Panc1 (cell line): ENCODE data around the gene LMNA. TPM values are rescaled to one million over a fixed set of nuclear protein-coding genes. Genes with fewer than 3 reads are reported as not detected.

Experiments
- ATAC-seq: fragments of 200-7000 bp; cut with Tn5 transposase; 2 replicates; pipeline ENCODE4 v1.9.1; 2020; ENCODE audit warnings: mild to moderate bottlenecking, moderate library complexity
- BruUV-seq: library from RNA; stranded (reverse); fragments of 400-500 nt; replicated peaks from 2 replicates; lab custom pipeline; 2021; lab: Mats Ljungman, UMichigan
- CTCF ChIA-PET: fragments of 300-600 bp; sonication (Branson Sonifier 250); formaldehyde crosslinking; loops from one replicate; lab custom pipeline; 2022; ENCODE audit warnings: antibody characterized with exemption; lab: Charles Lee
- POLR2A ChIA-PET: fragments of 300-600 bp; sonication (Branson Sonifier 250); formaldehyde crosslinking; loops from one replicate; lab custom pipeline; 2022; ENCODE audit warnings: antibody characterized with exemption; lab: Charles Lee
- DNase-seq: peaks from one replicate; pipeline ENCODE4 v3.0.0-alpha.2; 2010; ENCODE audit warnings: low read depth, low spot score
- H3K27ac ChIP-seq: 2 replicates; pipeline ENCODE4 v1.5.1; 2011; ENCODE audit warnings: mild to moderate bottlenecking, low read length, inconsistent platforms
- H3K27me3 ChIP-seq: fragments of 200-500 bp; sonication (Bioruptor generic); 2 replicates; pipeline ENCODE4 v1.6.0; 2014; ENCODE audit warnings: low read length, inconsistent platforms; ENCODE audit not compliant: control insufficient read depth, insufficient read depth
- H3K36me3 ChIP-seq: fragments of 200-500 bp; sonication (Bioruptor generic); 2 replicates; pipeline ENCODE4 v1.5.1; 2014; ENCODE audit warnings: inconsistent platforms, mild to moderate bottlenecking, low read length, moderate library complexity; ENCODE audit not compliant: control insufficient read depth, insufficient read depth
- H3K4me1 ChIP-seq: 2 replicates; pipeline ENCODE4 v1.5.1; 2011; ENCODE audit warnings: inconsistent platforms, mild to moderate bottlenecking, low read length, moderate library complexity; ENCODE audit not compliant: control insufficient read depth, insufficient read depth
- H3K4me3 ChIP-seq, 2 experiments: 2 replicates each; pipeline ENCODE4 v1.5.1; 2011 to 2012; ENCODE audit warnings: low read depth in 2 of 2, low read length in 2 of 2, mild to moderate bottlenecking in 2 of 2, inconsistent platforms in 1 of 2, moderate library complexity in 1 of 2
- H3K9me3 ChIP-seq: fragments of 200-500 bp; sonication (Bioruptor generic); 2 replicates; pipeline ENCODE4 v1.5.1; 2014; ENCODE audit warnings: low read depth, mild to moderate bottlenecking, inconsistent platforms, low read length, moderate library complexity; ENCODE audit not compliant: control insufficient read depth, insufficient read depth
- POLR2AphosphoS5 ChIP-seq: IDR thresholded peaks from 2 replicates; pipeline ENCODE4 v1.6.1; 2012; ENCODE audit warnings: mild to moderate bottlenecking, low read depth, low read length, moderate library complexity
- SIN3A ChIP-seq: IDR thresholded peaks from 2 replicates; pipeline ENCODE4 v1.6.1; 2012; ENCODE audit warnings: low read depth, mild to moderate bottlenecking, low read length, moderate library complexity, borderline replicate concordance; ENCODE audit not compliant: insufficient read depth
- TCF7L2 ChIP-seq: IDR thresholded peaks from 2 replicates; pipeline ENCODE4 v1.6.1; 2011; ENCODE audit warnings: mild to moderate bottlenecking, low read depth, low read length, inconsistent platforms
- in situ Hi-C: cut with HindIII; loops from 2 replicates; pipeline ENCODE4 v1.10.0; 2016; ENCODE audit warnings: low sequenced_read_pairs, low pct_unique_long_range_greater_than_20kb
- intact Hi-C: fragments of 100-400 bp; cut with micrococcal nuclease; formaldehyde crosslinking; loops from one replicate; pipeline ENCODE4 v1.10.0; 2022; ENCODE audit not compliant: unreplicated experiment
- total RNA-seq: library from RNA; stranded (reverse); gene quantifications from one replicate; pipeline ENCODE4 v1.2.1, GENCODE V29; 2021; ENCODE audit not compliant: unreplicated experiment
- TF ChIP-seq, protein P1 (sequence below), 2 experiments: IDR thresholded peaks; 2 replicates each; pipeline ENCODE4 v1.6.1; 2011 to 2012; ENCODE audit warnings: low read depth in 2 of 2, control low read depth in 1 of 2, low read length in 1 of 2, mild to moderate bottlenecking in 1 of 2, moderate library complexity in 1 of 2; ENCODE audit not compliant: insufficient read depth in 1 of 2
- TF ChIP-seq, protein P2 (sequence below): fragments of 450-650 bp; IDR thresholded peaks from 2 replicates; pipeline ENCODE4 v1.5.1; 2017; ENCODE audit warnings: mild to moderate bottlenecking

Gene LMNA
- total RNA-seq, 1 experiment from 2014 or later: 691 TPM

DNA sequence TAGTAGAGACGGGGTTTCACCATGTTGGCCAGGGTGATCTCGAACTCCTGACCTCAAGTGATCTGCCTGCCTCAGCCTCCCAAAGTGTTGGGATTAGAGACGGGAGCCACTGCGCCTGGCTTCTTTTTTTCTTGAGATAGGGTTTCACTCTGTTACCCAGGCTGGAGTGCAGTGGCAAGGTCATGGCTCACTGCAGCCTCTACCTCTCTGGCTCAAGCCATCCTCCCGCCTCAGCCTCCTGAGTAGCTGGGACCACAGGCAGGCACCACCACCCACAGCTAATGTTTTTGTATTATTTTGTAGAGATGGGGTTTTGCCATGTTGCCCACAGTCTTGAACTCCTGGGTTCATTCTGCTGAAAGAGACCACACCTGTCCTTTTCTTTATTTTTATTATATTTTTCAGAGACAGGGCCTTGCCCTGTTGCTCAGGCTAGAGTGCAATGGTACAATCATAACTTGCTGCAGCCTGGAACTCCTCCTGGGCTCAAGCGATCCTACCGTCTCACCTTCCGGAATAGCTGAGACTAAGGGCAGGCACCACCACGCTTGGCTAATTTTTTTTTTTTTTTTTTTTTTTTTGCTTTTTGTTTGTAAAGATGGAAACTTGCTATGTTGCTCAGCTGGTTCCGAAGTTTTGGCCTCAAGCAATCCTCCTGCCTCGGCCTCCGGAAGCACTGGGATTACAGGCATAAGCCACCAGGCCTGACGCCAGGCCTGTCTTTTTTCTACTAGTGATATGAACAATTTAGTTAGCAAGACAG lies 3.1 kb downstream of the LMNA start:
- POLR2A ChIA-PET: interaction anchor here (0.6 to 0.7 kb wide), 3 partner anchors 11 to 234 kb away, joined by 4 to 28 read pairs (median 5); no protein-coding TSS in a partner anchor
- peak overlapping the region; percentile 78 to 99 for H3K4me3 ChIP-seq

DNA sequence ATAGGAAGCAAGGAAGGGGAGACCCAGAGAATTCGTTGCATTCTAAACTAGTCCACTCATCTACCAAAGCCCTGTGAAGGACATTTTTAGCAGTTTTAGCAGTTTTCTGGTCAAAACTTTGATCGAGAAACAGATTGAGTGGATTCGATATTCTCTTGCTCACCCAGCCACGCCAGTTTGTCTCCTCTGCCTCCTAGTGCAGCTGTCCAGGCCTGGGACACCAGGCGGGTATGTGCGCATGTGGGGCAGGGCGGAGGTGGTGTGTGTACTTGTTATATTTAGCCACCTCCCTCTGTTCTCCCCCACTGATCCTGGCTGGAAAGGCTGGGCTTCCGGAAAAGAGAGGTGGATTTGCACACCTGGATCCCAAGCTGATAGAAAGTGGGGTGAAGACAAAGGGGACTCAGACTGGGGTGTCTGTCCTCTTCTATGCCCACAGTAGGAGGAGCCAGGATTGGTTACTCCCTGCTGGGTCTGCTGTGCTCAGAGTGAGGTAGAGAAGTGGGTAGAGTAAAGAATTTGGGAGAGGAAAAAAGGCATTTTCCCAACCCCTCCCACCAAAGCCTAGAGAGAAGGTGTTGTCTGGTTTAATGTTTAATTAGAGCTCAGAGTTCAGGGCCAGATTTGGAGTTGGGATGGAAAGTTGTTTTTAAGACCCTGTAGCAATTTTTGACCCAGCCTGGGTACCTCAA lies 3.8 kb downstream of the LMNA start:
- DNase-seq (no peak), ATAC-seq (no peak)
- in situ Hi-C loops (no loop called here), intact Hi-C loops (no loop called here)
- H3K4me1 ChIP-seq: peaks cover 61% of the 10 kb centered on the region
- H3K4me3 ChIP-seq: peak overlapping the region; percentile 78 to 99
- POLR2A ChIA-PET: interaction anchor here (0.5 to 1.2 kb wide), 4 partner anchors 10 to 233 kb away, joined by 4 to 15 read pairs (median 4); no protein-coding TSS in a partner anchor
- H3K9me3 ChIP-seq: no peaks in the 10 kb centered on the region
- peaks cover 8% of the 10 kb centered on the region for H3K36me3 ChIP-seq
- H3K27me3 ChIP-seq: no peaks in the 10 kb centered on the region
- H3K27ac ChIP-seq: peak overlapping the region; percentile 92
- TF ChIP-seq, protein P1, sequence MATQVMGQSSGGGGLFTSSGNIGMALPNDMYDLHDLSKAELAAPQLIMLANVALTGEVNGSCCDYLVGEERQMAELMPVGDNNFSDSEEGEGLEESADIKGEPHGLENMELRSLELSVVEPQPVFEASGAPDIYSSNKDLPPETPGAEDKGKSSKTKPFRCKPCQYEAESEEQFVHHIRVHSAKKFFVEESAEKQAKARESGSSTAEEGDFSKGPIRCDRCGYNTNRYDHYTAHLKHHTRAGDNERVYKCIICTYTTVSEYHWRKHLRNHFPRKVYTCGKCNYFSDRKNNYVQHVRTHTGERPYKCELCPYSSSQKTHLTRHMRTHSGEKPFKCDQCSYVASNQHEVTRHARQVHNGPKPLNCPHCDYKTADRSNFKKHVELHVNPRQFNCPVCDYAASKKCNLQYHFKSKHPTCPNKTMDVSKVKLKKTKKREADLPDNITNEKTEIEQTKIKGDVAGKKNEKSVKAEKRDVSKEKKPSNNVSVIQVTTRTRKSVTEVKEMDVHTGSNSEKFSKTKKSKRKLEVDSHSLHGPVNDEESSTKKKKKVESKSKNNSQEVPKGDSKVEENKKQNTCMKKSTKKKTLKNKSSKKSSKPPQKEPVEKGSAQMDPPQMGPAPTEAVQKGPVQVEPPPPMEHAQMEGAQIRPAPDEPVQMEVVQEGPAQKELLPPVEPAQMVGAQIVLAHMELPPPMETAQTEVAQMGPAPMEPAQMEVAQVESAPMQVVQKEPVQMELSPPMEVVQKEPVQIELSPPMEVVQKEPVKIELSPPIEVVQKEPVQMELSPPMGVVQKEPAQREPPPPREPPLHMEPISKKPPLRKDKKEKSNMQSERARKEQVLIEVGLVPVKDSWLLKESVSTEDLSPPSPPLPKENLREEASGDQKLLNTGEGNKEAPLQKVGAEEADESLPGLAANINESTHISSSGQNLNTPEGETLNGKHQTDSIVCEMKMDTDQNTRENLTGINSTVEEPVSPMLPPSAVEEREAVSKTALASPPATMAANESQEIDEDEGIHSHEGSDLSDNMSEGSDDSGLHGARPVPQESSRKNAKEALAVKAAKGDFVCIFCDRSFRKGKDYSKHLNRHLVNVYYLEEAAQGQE (IDR thresholded peaks at IDR 0.05; ENCODE audit: insufficient read depth in 1 of 2, low read depth in 2 of 2, low read length in 1 of 2): no peak
- TF ChIP-seq SIN3A (0 out of 2 replicates have a peak, but pooled peaks have one; percentile 5), POLR2AphosphoS5 (0 out of 2 replicates have a peak, but pooled peaks have one; percentile 4)
- BruUV-seq: no TSS peak
- CTCF ChIA-PET: interaction anchor here (0.7 kb wide), 1 partner anchor 10 kb away, joined by 4 read pairs; no protein-coding TSS in a partner anchor

More for the DNA sequence above, 3.1 kb downstream of the LMNA start:
- Histone ChIP-seq H3K4me1 (peaks cover 61% of the 10 kb centered on the region), H3K9me3 (no peaks in the 10 kb centered on the region), H3K27ac (peak overlapping the region; percentile 92), H3K27me3 (no peaks in the 10 kb centered on the region), H3K36me3 (peaks cover 8% of the 10 kb centered on the region)
- CTCF ChIA-PET: interaction anchor here (0.7 kb wide), 1 partner anchor 11 kb away, joined by 4 read pairs; no protein-coding TSS in a partner anchor
- DNase-seq (no peak), ATAC-seq (no peak)
- TF ChIP-seq TCF7L2 (no peak), SIN3A (no peak), POLR2AphosphoS5 (no peak)
- TF ChIP-seq, protein P1 (IDR thresholded peaks at IDR 0.05; ENCODE audit: insufficient read depth in 1 of 2, low read depth in 2 of 2, low read length in 1 of 2): no peak
- TF ChIP-seq, protein P2, sequence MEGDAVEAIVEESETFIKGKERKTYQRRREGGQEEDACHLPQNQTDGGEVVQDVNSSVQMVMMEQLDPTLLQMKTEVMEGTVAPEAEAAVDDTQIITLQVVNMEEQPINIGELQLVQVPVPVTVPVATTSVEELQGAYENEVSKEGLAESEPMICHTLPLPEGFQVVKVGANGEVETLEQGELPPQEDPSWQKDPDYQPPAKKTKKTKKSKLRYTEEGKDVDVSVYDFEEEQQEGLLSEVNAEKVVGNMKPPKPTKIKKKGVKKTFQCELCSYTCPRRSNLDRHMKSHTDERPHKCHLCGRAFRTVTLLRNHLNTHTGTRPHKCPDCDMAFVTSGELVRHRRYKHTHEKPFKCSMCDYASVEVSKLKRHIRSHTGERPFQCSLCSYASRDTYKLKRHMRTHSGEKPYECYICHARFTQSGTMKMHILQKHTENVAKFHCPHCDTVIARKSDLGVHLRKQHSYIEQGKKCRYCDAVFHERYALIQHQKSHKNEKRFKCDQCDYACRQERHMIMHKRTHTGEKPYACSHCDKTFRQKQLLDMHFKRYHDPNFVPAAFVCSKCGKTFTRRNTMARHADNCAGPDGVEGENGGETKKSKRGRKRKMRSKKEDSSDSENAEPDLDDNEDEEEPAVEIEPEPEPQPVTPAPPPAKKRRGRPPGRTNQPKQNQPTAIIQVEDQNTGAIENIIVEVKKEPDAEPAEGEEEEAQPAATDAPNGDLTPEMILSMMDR: no peak
- in situ Hi-C loops: no loop called here
- BruUV-seq: no TSS peak
- intact Hi-C loops: no loop called here
